Forelimb muscle (tissue), 1 donor: ENCODE data around the gene POU2F1. TPM values are rescaled to one million over a fixed set of nuclear protein-coding genes. Genes with fewer than 3 reads are reported as not detected.
A peak's percentile ranks its signal among the peaks of the same experiment; 100 is the strongest.

ENCODE experiments used
- DNase-seq: peaks from one replicate; pipeline ENCODE4 v3.0.0-alpha.2; 2013; ENCODE audit warnings: low read depth
- polyA plus RNA-seq: library from polyadenylated mRNA; unstranded; fragments of 120-200 nt; gene quantifications from one replicate; pipeline ENCODE4 v1.2.1, GENCODE V29; 2013; ENCODE audit not compliant: insufficient read length

POU2F1 gene
- polyA plus RNA-seq: 5.5 TPM

DNA sequence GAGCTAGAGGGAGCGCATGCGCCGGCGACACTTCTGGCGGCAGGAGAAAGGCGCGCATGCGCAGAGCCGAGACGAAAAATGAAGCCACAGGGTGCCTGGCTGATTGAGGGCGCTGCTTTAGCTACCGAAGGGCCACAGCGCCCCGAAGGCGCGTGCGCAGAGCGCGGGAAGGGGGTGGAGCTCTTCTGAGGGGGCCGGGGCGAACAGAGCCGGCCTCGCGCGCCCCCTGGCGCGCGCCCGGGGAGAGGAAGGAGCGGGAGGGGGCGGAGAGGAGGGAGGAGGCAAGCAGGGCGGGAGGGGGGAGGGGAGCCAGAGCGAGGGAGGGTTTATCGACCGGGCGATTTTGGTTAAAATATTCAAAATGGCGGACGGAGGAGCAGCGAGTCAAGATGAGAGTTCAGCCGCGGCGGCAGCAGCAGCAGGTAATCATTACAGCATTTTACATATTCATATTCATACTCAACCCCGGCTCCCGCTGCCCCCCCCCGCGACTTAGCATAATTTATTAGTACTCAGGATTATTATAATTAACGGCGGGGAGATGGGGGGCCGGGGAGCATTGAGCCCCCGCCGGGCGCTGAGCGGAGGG, at the start of gene POU2F1:
TSS of gene POU2F1 (plus strand) at position 350 of the 589 bp plus-strand sequence. CDS start at position 362, 12 bp downstream.
- peak; percentile 99 for DNase-seq

DNA sequence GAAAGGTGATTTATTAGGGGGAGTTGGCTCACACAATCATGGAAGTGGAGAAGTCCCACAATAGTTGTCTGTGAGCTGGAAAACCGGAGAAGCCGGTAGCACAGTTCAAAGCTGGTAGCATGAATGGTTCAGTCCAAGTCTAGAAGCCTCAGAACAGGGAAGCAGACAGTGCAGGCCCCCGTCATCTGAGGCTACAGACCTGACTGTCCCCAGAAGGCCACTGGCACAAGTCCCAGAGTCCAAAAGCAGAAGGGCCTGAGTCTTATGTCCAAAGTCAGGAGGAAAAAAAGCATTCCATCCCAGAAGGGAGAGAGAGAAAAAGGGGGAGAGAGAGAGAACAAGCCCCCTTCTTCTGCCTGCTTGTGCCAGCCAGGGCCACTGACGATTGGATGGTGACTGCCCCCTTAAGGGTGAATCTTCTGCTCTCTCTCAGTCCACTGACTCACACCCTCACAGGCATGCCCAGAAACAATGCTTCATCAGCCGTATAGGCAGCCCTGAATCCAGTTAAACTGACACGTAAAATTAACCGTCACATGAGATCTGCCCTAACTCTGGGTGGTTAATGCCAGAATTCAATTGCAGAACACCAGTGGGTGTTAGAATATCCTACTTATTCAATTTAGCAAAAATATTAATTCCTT, 49.3 kb upstream of the POU2F1 start:
- no peak for DNase-seq

DNA sequence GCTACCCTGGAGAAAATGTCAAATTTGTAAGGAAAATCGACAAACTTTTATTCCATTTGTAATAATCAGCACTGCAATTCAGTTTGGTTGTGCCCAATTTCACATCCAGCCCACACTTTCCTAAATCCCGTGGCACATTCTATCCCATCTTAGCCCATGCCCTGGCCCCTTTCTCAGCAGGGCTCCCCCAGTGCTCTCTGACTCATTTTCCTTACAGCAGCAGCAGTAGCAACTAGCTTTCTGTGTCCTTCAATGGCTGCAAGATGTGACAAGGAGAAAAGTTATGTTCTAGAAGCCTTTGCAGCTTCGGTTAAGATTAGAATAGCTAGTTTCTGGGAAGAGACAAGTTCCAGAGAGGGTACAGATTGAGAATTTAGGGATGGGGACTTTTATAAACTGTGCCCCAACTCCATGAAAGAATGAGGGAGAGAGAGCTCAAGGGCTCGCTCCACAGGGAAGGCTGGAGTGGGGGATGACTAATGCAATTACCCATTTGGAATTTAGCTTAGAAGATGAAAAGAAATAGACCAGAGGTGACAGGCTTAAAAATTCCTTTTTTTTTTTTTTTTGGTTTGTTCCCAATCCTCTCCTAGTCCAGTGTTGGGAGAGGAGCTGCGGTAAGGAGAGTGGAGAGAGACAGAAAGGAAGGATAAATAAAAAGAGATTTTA, 47.0 kb upstream of the POU2F1 start:
- no peak for DNase-seq

DNA sequence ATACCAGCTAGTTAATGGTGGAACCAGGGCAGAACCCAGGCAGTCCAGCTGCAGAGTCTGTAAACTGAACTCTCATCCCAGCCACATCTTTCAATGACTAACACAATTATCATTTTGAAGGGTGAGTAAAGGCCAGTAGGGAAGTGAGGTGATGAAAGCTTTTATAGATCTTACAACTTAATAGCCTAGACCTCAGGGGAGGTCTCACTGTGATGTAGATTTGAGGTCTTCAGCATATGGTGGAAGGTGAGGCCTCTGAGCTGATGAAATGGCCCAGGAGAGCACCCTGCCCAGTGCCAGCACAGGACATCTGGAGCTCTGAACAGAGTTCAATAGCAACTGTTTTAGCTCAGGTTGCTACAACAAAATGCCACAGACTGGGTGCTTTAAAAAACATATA, 44.8 kb upstream of the POU2F1 start:
- DNase-seq: no peak

DNA sequence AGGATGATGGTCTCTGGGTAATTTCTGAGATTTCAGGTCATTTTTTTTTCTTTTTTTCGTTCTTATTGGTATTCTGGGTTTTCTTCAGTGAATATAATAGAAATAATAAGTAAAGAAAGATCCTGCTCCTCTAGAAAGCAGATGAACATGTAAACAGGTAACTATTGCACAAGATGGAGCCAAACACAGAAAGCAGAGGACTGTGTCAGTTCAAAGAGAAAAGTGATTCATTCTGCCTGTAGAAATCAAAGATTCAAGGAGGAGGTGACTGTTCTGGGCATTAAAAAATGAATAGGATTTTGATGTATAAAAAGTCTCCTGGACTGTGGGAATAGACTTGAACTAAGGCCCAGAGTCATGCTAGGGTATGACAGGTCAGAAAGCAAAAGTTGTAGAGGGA, 41.9 kb upstream of the POU2F1 start:
- no peak for DNase-seq

DNA sequence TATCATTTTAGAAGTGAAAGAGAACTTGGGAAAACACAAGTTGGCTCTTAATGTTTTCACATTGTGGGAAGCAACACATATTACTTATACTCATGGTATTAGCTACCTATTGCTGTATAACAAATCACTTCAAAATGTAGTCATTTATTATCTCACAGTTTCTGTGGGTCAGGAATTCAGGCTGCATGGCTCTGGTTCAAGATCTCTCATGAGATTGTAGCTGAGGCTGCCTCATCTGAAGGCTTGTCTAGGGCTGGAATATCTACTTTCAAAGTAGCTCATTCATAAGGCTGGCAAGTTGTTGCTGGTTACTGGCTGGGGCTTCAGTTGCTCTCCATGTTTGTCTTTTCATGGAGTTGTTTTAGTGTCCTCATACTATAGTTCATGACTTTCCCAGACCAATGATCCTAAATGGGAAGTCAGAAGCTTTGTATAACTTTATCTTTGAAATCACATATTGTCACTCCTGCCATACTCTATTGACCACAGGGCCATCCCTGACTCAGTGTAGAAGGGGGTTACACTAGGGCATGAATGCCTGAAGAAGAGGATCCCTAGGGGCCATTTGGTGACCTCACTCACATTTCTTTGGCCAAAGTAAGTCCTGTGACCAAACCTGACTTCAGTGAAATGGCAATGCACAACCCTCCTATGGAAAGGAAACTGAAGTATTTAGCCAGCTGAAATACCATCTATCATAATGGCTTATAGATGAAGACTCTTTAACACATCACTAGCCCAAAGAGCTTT, 37.9 kb upstream of the POU2F1 start:
- no peak for DNase-seq

DNA sequence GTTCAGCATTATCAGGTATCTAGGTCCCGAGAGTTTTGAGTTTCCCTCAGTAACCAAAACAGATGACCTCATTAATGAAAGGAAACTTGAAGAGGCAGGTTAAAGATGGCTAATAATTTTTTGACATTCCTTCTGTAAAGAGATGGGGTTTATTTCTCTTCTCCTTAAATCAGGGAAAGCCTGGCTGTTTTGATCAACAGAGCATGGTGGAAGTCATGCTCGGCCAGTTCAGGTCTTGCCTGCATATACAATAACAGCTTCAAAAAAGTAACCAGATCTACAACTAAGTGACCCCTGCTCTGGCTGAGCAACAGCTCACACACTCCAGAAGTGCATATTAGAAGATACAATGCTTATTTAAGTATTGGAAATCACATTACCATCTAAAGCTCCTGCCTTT, 36.6 kb upstream of the POU2F1 start:
- DNase-seq: no peak

DNA sequence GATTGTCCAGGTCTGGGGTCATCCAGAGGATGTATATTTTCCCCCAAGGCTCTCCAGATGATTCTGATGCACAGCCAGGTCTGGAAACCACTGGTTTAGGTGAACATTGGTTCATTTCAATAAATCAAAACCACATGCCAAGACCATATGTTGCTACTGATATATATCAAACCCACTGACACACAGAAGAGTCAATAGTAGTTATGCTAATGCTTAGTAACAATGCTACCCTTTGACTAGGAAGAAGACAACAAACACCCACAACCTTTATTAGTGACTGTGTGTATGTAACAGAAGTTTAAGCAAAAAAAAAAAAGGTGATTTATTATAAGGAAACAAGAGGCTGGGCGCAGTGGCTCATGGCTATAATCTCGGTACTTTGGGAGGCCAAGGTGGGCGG, 35.6 kb upstream of the POU2F1 start:
- DNase-seq: no peak

DNA sequence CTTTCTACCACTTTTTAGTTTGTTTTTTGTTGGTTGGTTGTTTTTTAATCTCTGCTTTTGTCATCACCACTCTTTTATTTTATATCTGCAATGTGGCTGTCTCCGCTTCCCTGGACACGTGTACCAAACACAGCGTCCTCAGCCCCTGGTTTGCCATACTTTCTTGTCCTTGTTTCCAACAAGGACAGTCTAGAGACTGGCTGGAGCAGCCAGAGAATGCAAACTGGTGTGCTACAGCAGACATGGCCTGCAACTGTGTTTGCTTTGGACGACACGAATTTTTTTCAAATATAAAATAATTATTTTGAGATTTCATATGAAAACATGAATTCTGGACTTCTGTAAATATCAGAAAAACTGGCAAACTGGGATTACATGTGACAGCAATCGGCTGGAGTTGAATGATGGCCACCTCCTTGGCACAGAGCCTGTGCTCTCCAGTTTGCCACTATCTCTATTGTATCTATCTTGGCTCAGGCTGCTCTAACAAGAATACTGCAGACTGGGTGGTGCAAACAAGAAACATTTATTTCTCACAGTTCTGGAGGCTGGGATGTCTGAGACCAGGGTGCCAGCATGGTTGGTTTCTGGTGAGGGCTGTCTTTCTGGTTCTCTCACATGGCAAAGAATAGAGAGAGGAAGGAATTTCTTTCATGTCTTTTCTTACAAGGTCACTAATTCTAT, 34.6 kb upstream of the POU2F1 start:
- no peak for DNase-seq

DNA sequence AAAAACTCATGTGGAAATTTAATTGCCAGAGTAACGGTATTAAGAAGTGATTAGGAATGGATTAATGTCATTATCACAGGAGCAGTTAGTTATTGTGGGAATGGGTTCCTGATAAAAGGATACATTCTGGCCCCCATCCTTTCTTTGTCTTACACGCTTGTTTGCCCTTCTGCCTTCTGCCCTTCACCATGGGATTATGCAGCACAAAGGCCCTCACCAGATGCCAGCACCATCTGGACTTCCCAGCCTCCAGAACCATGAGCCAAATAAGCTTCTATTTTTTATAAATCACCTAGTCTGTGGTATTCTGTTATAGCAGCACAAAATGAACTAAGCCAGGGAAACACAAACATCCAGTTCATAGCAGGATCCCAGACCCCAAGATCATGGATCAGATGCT, 33.9 kb upstream of the POU2F1 start:
- no peak for DNase-seq

DNA sequence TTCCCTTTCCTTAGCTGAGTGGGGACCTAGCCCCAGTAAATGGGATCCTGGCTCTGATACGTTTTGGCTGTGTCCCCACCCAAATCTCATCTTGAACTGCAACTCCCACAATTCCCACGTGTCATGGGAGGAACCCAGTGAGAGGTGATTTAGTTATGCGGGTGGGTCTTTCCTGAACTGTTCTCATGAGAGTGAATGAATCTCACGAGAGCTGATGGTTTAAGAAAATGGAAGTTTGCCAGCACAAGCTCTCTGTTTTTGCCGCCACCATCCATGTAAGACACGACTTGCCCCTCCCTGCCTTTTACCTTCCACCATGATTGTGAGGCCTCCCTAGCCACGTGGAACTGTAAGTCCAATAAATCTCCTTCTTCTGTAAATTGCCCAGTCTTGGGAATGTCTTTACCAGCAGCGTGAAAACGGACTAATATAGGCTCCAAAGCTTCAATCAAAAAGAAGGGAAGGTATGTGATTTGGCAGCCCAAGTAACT, 29.9 kb upstream of the POU2F1 start:
- no peak for DNase-seq

DNA sequence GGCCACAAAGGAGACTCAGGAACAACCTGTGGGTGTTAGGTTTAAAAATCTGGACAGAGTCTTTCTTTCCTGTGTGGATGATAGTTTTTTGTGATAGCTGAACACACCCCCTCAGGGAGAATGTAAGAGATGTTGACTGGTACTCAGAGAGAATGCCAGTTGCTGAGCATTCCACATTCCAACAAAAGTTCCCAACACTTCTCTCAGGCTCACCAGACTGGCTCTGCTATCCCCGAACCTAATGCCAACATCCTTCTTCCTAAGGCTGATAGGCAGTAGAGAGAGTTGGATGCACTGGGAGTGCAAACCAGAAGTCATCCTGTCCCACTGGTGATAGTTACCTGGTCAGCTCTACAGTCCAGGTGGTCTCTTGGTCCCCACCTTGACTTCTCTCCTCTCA, 28.7 kb upstream of the POU2F1 start:
- DNase-seq: no peak

DNA sequence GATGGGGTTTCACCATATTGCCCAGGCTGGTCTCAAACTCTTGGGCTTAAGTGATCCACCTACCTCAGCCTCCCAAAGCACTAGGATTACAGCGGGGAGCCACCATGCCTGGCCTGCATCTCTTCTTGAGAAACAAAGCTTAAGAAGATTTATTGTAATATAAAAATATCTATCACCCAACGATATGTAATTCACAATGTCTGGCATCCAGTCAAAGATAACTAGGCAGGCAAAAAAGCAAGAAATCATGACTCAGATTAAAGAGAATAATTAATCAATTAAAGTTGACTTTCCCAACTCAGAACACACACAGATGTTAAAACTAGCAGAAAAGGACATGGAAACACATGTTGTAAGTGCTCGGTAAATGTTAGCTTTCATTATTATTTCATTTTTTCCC, 26.5 kb upstream of the POU2F1 start:
- DNase-seq: no peak

DNA sequence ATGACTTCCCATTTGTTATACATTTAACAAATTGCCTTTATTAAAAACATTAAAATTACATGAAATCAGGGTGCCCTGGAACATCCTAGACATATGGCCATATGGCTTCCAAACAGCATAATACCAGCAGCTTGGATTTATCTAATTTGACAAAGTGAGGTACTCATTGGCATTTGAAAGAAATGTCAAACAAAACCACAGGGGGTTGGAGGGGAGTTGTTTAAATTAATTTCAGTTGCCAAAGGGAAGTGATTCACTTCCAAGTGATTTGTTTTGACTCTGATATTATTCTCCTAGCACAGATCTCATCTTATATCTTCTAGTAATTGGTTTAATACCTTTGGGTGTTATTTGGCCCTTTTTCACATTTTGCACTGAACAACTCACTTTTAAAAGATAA, 24.5 kb upstream of the POU2F1 start:
- DNase-seq: no peak

DNA sequence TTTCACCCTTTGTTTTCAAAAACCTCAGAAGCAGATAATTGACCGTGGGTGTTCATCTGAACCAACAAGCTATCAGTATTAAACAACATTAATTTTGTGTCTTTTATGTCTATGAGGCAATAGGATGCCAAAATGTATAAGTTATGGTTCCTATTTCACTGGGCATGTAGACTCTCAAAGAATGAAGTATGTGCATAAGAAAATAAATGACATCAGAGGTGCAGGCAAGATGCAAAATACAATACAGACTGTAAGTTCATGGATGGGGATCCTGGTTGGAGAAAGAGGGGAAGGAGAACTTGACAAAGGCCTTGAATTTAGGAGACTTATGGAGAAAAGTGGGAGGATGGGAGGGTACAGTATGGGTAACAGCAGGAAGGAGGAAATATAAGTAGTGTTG, 23.4 kb upstream of the POU2F1 start:
- no peak for DNase-seq

DNA sequence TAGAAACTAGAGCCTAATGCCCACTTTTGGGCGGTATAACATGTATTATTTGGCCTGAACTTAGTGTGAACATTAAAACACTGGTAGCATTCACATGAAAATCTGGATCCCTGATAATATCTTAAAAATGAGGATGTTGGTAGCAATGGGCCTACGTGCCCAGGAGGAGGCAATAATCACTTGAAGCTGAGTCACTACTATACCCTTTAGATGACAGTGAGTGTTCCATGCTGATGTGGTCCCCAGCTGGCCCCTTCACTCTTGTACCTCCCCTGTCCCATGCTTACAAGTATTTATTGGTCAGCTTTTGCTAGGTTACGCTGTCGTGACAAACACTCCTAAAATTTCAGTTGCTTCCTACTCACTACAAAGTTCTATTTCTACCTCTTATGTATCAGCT, 23.0 kb upstream of the POU2F1 start:
- no peak for DNase-seq

DNA sequence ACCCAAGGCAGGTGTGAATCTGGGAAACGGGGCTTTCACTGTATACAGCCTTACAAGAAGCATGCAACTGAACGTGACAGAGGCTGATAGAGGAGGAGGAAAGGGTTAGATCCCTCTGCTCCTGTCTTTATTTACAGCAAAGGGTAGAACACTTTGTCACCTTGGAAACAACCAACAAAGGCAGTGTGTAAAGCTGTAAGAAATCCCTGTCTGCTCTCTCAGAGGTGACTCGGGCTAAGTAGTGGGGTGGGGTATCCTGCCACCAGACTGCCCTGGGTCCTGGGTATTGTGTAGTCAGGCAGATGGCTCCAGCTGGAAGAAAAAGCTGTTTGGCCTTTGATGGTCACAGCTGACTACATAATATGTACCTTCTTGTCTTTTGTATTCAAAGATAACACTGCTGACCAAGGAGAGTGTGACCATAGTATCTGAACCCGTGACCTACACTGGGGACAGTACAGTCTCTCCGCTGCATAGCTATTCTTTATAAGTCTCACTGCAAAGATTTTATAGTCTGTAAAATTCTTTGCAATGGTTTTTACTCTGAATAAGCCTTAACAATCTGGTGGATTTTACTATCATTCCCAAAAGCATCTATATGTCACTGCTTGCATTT, 22.1 kb upstream of the POU2F1 start:
- DNase-seq: no peak

DNA sequence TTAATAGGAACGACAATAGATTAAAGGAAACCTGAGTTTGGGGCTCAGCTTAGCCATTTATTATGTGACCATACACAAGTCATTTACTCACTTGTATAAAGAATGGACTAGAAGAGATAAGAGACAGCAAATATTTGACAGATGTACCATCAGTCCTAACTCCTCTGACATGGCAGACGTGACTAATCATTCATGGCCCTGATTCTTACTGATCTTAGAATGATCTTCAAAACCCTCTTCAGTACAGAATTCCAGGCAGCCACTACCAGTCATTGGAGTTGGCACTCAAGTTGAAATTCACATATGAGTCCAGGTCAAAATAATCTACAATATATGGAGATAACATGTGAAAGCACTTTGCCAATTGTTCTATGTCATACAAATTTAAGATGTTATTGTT, 21.0 kb upstream of the POU2F1 start:
- DNase-seq: no peak

DNA sequence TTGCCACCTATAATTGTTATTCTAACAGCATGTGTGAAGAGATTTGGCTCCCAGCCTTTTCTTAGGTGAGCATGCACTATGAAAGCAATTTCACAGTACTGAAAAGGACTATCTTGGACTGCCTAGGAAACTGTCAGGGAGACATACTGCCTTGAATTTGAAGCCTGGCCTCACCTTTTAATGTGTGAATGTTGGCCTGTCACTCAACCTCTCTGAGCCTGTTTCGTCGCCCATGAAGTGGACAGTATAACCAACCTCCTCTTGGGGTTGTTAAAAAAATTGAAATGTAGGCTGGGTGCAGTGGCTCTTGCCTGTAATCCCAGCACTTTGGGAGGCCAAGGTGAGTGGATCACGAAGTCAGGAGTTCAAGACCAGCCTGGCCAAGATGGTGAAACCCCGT, 20.4 kb upstream of the POU2F1 start:
- DNase-seq: no peak

DNA sequence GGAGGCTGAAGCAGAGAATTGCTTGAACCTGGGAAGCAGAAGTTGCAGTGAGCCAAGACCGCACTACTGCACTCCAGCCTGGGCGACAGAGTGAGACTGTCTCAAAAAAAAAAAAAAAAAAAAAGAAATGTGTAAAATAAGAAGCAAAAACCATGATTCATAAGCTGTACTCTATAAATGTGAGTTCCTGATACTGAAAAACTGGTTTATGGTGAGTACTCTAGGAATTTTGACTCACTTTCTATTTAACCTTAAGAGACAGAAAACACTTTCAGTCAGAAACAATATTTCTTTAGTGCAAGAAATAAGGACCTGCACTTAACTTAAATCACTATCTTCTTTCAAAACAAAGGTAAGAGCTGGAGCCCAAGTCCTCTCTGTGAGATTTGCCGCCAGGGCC, 19.9 kb upstream of the POU2F1 start:
- no peak for DNase-seq

DNA sequence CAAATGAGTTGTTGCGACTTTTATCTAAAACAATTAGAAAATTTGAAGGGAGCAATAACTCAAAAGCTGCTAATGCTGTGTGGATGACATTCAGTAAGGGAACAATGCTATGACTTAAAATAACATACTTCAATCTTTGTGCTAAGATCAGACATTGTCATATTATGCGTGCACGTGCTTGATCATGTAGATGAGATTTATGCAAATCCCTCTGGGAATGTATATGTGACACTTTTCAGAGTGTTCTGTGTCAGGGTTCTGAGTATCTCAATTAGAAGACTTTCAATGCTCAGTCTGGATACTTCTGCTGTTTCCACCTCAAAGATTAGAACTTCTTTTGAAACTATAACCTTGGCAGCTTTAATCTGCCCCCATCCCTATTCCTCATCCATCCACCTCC, 18.6 kb upstream of the POU2F1 start:
- DNase-seq: no peak
